Suprapubic skin (tissue), 3 donors: ENCODE data around the gene TRAK1.

Experiments used
- POLR2A ChIP-seq, 2 donors: fragments of 450-650 bp; IDR thresholded peaks; one replicate each; pipeline ENCODE4 v1.6.1; 2017; ENCODE audit warnings: antibody characterized with exemption in 2 of 2, mild to moderate bottlenecking in 2 of 2, moderate library complexity in 2 of 2
- TF ChIP-seq, protein P1 (sequence below), 2 donors: fragments of 200-600 bp in 1 of 2; fragments of 450-650 bp in 1 of 2; sonication (generic) in 1 of 2; IDR thresholded peaks; one replicate each; pipeline ENCODE4 v1.5.1; 2016 to 2019; ENCODE audit warnings: antibody characterized with exemption in 2 of 2, mild to moderate bottlenecking in 1 of 2, moderate library complexity in 1 of 2

DNA sequence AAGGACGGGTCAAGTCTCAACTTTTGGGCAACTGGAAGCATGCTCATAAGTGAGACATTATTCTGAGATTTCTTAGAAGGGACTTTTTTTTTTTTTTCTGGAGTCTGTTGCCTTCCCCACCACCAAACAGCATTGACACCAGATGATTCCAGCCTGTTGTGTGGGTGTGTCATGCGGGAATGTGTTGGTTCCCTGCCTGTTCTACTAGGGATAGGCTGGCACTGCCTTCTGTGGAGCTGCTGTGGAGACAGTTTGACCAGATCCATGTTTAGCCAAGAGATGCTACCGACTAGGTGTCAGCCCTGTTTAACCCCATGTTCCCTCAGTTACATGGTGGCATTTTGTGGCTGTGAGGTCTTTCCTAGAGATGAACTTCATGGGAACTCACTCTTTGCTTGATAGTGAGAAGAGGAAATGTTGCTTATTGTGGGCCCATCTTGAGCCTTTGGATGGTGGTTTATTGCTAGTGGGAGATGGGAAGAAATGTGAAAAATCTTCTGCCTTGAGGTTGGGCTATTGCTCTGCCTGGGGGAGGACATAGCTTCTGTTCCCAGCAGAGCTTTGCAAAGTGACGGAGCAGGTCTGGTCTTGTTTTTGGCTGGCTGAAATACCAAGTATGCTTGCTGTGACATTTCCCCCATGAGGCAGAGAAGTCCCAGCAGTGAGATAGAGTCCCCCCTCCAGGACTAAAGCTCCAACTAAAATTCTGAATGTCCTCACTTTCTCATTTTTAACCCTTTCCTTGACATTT is 31.3 kb downstream of the TRAK1 start:
- TF ChIP-seq, protein P1, sequence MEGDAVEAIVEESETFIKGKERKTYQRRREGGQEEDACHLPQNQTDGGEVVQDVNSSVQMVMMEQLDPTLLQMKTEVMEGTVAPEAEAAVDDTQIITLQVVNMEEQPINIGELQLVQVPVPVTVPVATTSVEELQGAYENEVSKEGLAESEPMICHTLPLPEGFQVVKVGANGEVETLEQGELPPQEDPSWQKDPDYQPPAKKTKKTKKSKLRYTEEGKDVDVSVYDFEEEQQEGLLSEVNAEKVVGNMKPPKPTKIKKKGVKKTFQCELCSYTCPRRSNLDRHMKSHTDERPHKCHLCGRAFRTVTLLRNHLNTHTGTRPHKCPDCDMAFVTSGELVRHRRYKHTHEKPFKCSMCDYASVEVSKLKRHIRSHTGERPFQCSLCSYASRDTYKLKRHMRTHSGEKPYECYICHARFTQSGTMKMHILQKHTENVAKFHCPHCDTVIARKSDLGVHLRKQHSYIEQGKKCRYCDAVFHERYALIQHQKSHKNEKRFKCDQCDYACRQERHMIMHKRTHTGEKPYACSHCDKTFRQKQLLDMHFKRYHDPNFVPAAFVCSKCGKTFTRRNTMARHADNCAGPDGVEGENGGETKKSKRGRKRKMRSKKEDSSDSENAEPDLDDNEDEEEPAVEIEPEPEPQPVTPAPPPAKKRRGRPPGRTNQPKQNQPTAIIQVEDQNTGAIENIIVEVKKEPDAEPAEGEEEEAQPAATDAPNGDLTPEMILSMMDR (IDR thresholded peaks at IDR 0.05): no peak
- no peak for TF ChIP-seq POLR2A (IDR thresholded peaks at IDR 0.05)
